ENCODE measurements around the gene HERC2. TPM values are rescaled to one million over a fixed set of nuclear protein-coding genes. Genes with fewer than 3 reads are reported as not detected.

Gene HERC2
- total RNA-seq, 1 donor from 2014 or later: 44.3 TPM

DNA sequence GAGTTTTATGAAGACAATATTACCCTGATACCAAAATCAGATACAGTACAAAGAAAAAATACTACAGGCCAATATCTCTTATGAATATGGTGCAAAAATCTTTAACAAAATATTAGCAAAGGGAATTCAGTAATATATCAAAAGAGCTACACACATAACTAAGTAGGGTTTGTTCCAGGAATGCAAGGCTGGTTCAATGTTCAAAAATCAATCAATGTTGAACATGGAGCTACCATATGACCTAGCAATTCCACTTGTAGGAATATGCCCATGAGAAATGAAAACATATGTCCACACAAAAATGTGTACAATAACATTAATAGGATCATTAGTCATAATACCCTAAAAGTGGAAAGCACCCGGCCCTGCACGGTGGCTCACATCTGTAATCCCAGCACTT lies 230.7 kb downstream of the HERC2 start:
- ATAC-seq (no peak), DNase-seq (no peak)
- intact Hi-C loops (cut with micrococcal nuclease): no loop called here

DNA sequence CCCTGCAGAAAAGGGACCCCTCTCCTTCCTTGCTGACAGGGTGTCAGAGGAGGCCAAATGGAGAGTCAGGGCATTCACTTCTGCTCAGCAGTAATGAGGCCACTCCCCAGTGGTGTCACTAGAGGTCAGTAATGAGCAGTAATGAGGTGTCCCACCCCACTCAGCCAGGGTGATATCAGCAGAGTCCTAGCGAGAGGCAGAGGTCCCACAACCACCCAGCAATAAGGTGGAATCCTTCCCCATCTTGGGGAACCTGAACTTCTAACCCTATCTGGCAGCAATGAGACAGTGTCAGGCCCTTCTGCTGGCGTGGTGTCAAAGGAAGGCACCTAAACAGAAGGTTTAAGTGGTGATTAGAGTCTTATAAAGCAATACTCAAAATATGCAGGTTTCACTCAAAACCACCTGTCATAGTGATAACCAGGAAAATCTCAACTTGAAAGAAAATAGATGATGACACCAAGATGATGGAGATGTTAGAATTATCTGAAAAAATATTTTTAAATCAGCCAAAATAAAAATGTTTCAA lies 235.7 kb downstream of the HERC2 start:
- peak; percentile 99 for ATAC-seq
- intact Hi-C loops (cut with micrococcal nuclease): no loop called here
- DNase-seq: no peak

DNA sequence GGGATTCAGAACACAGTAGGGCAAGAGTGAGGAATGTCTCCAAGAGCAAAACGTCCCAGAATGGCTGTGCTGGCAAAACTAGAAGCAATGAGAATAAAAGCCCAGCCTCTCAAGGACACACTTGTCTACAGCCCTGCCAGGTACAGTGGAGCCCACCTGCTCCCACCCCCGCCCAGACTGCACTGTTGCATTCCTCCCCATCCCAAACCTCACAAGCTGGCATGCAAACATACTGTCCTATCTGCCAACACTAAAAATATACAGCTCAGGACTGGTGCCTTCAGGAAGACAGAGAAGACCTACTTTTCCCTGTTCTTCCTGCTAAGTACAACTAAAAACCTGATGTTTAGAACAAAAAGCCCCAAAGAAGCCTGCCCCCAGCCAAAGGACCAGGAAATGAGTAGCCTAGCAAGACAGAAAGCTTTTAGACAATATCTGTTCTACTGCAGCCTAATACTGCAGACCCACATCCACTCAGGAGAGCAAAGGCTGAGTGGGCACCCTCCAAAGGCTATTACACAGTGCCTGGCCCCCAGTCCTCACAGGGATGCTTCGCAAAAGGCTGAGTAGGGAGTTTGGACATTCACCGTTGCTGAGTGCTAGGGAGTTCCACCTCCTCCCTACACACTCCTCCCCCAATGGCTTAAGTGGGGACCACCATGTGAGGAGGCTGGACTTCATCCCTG lies 236.3 kb downstream of the HERC2 start:
- ATAC-seq (peak; percentile 81), DNase-seq (no peak)
- intact Hi-C loops (cut with micrococcal nuclease): no loop called here

DNA sequence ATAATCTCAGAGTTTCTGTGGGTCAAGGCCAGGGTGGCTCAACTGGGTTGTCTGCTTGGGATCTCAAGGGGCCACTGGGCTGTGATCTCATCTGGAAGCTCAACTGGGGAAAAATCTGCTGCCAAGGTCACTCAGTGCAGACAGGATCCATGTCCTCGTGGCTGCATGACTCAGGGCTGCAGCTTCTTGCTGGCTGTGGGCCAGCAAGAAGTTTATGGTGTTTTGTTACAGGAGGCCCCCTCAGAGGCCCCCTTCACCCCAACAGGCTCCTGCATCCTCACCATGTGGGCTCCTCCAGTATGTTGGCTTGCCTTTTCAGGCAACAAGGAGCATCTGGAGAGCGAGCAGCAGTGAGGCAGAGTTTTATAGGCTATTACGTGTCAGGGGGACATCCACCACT lies 237.4 kb downstream of the HERC2 start:
- DNase-seq (no peak), ATAC-seq (no peak)
- intact Hi-C loops (cut with micrococcal nuclease): no loop called here

GRCh38 chr15:28082891-28083684 lies 238.9 kb downstream of the HERC2 start:
- intact Hi-C loops (cut with micrococcal nuclease): no loop called here
- no peak for DNase-seq
- ATAC-seq: no peak

DNA sequence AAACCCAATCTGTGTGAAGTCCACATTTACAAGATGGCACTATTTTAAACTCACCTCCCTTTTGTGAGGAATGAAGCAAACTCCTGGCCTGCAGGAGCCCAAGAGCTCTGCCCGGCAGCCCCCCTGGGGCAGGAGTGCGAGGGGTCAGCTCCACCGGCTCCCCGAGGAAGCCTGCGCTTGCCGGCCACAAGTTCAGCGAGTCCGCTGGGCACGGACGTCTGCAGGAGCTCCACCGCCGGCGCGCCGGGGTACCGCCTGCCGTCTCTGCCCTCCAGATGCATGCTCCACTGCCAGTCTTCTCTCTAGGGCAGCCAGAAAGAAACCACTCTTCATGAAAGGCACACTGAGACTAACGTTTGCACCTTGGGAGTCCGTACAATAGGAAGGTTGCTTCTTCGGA lies 240.4 kb downstream of the HERC2 start:
- DNase-seq (no peak), ATAC-seq (no peak)
- intact Hi-C loops (cut with micrococcal nuclease): no loop called here

- intact Hi-C loops (cut with micrococcal nuclease): no loop called here
- ATAC-seq: no peak
Observed at GRCh38 chr15:28080386-28080785, 241.6 kb downstream of the HERC2 start.

GRCh38 chr15:28079313-28079969 lies 242.5 kb downstream of the HERC2 start:
- ATAC-seq: no peak
- no peak for DNase-seq
- intact Hi-C loops (cut with micrococcal nuclease): no loop called here

More at GRCh38 chr15:28080386-28080785, 241.6 kb downstream of the HERC2 start:
- no peak for DNase-seq

DNA sequence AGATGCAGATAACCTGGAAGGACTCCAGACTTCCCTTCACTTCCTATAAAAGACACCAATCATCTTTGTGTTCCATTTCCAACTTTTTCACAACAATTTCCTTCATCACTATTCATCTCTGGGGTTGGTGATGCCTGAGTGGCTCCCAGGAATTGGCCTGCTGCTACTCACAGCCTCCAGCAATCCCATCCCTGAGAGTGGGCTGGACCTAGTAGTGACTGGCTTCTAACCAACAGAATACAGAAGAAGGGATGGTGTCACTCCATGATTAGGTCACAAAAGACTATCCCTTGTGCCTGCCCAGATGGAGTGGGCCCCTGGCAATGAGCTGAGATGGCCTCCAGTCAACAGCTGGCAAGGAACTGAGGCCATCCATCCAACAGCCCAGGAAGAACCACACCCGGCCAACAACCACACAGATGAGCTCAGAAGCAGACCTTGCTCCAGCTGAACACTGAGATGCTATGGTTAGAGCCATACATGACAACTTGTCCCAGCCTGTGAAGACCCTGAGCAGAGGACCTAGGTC lies 243.7 kb downstream of the HERC2 start:
- DNase-seq: no peak
- no peak for ATAC-seq
- intact Hi-C loops (cut with micrococcal nuclease): no loop called here

DNA sequence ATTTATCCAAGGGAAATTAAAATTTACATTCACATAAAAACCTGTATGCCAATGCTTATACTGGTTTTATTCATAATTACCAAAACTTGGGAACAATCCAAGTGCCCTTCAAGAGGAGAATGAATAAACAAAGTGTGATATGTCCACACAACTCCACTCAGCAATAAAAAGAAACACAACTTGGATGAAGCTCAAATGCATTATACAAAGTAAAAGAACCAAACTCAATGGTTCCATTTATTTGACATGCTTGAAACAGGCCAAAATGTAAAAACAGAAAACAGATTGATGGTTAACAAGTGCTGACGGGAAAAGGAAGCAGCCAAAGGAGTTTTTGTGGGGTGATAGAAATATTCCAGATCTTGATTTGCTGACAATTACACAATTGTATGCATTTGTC lies 246.4 kb downstream of the HERC2 start:
- intact Hi-C loops (cut with micrococcal nuclease): no loop called here
- DNase-seq: no peak
- ATAC-seq: no peak

DNA sequence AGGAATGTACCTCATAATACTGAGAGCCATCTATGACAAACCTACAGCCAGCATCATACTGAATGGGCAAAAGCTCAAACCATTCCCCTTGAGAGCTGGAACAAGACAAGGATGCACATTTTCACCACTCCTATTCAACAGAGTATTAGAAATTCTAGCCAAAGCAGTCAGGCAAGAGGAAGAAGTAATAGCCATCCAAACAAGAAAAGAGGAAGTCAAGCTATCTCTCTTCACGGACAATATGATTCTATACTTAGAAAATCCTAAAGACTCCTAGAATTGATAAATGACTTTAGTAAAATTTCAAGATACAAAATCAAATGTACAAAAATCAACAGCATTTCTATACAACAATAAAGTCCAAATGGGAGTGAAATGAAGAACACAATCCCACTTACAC lies 253.0 kb downstream of the HERC2 start:
- no peak for ATAC-seq
- DNase-seq: no peak
- intact Hi-C loops (cut with micrococcal nuclease): no loop called here

DNA sequence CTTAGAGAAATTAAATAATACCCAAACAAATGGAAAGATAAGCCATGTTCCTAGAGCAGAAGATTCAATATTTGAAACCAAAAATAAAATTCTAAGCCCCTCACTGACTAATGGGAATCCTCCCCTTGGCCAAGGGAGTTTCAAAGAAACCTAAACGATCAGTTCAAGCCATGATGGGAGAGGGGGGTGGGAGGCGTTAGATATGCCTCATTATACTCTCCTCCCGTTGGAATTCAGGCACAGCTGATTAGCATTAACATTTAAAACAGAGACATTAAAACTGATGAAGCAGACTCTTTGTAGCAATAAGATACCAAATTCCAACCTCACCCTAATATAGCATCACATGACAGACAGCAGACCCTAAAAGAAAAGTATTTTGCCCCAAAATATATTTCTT lies 255.7 kb downstream of the HERC2 start:
- DNase-seq (no peak), ATAC-seq (no peak)
- intact Hi-C loops (cut with micrococcal nuclease): no loop called here

Other genes starting within 250 kb of the HERC2 start
- gene OCA2, start 222.9 kb downstream of the HERC2 start, total RNA-seq: 0.15 TPM
- not detected for gene GOLGA6L24, start 35.9 kb upstream of the HERC2 start, total RNA-seq
- gene GOLGA8F, start 56.5 kb upstream of the HERC2 start, total RNA-seq: not detected
- gene GOLGA8G, start 210.8 kb upstream of the HERC2 start, total RNA-seq: not detected
- gene GOLGA6L25, start 231.4 kb upstream of the HERC2 start, total RNA-seq: not detected

Data from left ventricle myocardium superior (tissue), 1 donor.